Measurements from ENCODE around the gene SERPINB1. TPM values are rescaled to one million over a fixed set of nuclear protein-coding genes. Genes with fewer than 3 reads are reported as not detected.

The SERPINB1 gene
- total and polyA plus RNA-seq, 2 experiments from 2014 or later: 5.6 to 6.5 TPM

- no peak for TF ChIP-seq ZNF462 (CRISPR knock-in tag; IDR thresholded peaks at IDR 0.05)
These were observed 56.7 kb downstream of the SERPINB1 start (continued) for GRCh38 chr6:2784930-2785329.

GRCh38 chr6:2784061-2784460 is 57.6 kb downstream of the SERPINB1 start:
- no peak for TF ChIP-seq NANOG (IDR thresholded peaks at IDR 0.05; ENCODE audit: borderline replicate concordance)
- no peak for TF ChIP-seq STAT1 (IDR thresholded peaks at IDR 0.05; ENCODE audit: unreplicated experiment)
- no peak for TF ChIP-seq EZH2 (IDR thresholded peaks at IDR 0.05; ENCODE audit: low read depth, unreplicated experiment)
- no peak for TF ChIP-seq ZNF331 (CRISPR knock-in tag; IDR thresholded peaks at IDR 0.05; ENCODE audit: low read depth)
- no peak for TF ChIP-seq ZNF114 (CRISPR knock-in tag; IDR thresholded peaks at IDR 0.05)
- TF ChIP-seq JUNB (IDR thresholded peaks at IDR 0.05; ENCODE audit: unreplicated experiment): no peak
- TF ChIP-seq REST (IDR thresholded peaks at IDR 0.05; ENCODE audit: unreplicated experiment): no peak
- no peak for TF ChIP-seq EZH2phosphoT487 (IDR thresholded peaks at IDR 0.05; ENCODE audit: unreplicated experiment)
- DNase-seq (ENCODE audit: low spot score): no peak
- no peak overlapping the region for H3K4me3 ChIP-seq
- peaks cover 4% of the 10 kb centered on the region; the same call in 1 of the 2 replicates for H3K4me1 ChIP-seq (ENCODE audit: insufficient read depth)
- H3K36me3 ChIP-seq (ENCODE audit: insufficient read depth): peaks cover 6% of the 10 kb centered on the region; the same call in 1 of the 2 replicates
- Mint-ChIP-seq H3K9me3 (no peaks in the 10 kb centered on the region; the same call in 2 of the 3 replicates), H3K4me3 (no peak overlapping the region), H3K36me3 (ENCODE audit: low read depth) (peaks cover 42% of the 10 kb centered on the region), H3K4me1 (peaks cover 9% of the 10 kb centered on the region), H3K27ac (peak overlapping the region; percentile 55; the same call in 1 of the 2 replicates), H3K27me3 (ENCODE audit: insufficient read depth, low read depth, poor library complexity) (no peaks in the 10 kb centered on the region)
- H3K4me2 ChIP-seq: no peak overlapping the region
- H2AFZ ChIP-seq: no peak overlapping the region
- peak overlapping the region; percentile 57; the same call in 1 of the 2 replicates for H3K27ac ChIP-seq (ENCODE audit: low read depth)
- H3K79me2 ChIP-seq (replicated peaks; ENCODE audit: insufficient read depth): peaks cover 33% of the 10 kb centered on the region
- peaks cover 11% of the 10 kb centered on the region for H4K20me1 ChIP-seq (replicated peaks; ENCODE audit: insufficient read depth)
- H3K9me2 ChIP-seq (ENCODE audit: insufficient read depth): no peaks in the 10 kb centered on the region
- ATAC-seq: no peak
- no peaks in the 10 kb centered on the region for H3F3A ChIP-seq (replicated peaks; ENCODE audit: low read depth)
- H3K27me3 ChIP-seq (ENCODE audit: insufficient read depth): no peaks in the 10 kb centered on the region

Measured in GM23338 (cell line).